T47D (cell line): ENCODE results near the gene DPPA5.

Experiments used
- DNase-seq, 2 experiments: peaks; one replicate each; pipeline versions ENCODE4 v3.0.0 to v3.0.0-alpha.2; 2011 to 2012; ENCODE audit warnings: low read depth in 1 of 2, low spot score in 1 of 2
- JUND ChIP-seq: IDR thresholded peaks from 2 replicates; pipeline ENCODE4 v1.6.1; 2012; ENCODE audit warnings: low read depth
- in situ Hi-C: cut with HindIII; loops from 2 replicates; pipeline ENCODE4 v1.10.0; 2016; ENCODE audit warnings: low sequenced_read_pairs, low pct_unique_long_range_greater_than_20kb

Gene DPPA5

DNA sequence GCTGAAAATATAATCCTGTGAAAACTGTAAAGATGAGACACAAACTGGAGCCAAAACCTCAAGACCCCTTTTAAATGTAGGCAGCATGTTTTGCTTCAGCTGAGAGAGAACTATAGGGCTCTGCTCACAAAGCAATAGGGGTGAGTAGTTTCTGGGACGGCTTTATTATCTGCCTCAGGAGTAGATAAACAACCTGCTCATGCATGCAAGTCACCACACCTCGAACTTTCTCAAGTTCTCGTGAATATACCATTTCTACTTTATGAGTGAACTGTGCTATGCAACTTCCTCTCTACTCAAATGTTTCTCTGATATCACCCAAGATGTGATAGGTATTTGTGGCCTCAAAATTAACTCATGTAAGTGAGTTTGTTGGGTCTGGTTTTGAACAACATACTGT lies 23.1 kb upstream of the DPPA5 start:
- no peak for DNase-seq
- in situ Hi-C loops = no loop called here
- TF ChIP-seq JUND = no peak

DNA sequence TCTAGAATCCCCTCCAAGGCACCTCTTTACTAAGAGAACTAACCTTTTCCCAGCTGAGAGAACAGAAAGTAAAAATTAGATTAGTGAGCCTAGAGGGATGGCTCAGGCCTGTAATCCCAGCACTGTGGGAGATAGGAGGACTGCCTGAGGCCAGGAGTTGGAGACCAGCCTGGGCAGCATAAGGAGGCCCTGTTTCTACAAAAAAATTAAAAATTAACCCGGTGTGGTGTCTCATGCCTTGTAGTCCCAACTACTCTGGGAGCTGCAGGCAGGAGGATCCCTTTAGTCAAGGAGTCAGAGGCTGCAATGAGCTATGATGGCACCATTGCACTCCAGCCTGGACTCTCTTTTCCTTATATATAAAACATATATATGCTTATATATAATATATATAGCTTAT lies 21.1 kb upstream of the DPPA5 start:
- in situ Hi-C loops = no loop called here
- no peak for DNase-seq

DNA sequence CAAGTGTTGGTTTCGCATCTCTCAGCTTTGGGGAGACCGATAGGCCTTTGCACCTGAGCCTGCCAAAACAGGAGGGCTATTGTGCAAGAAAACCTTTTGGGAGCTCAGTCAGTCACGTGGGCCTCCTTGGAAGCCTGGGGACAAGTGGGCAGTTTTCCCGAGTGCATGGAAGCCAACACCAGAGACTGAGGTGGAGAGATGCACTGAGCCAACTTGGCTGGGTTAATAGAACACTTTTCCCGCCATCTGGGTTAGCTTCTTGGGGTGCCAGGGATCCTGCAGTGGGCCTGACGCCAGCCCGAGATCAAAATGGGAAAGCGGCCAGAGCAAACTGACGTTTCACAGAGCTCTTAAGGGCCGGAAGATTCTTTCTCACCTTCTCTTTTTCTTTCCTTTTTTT lies 18.4 kb upstream of the DPPA5 start:
- TF ChIP-seq JUND = no peak
- in situ Hi-C loops = no loop called here
- DNase-seq = no peak

More for the DNA sequence above, 21.1 kb upstream of the DPPA5 start:
- no peak for TF ChIP-seq JUND

DNA sequence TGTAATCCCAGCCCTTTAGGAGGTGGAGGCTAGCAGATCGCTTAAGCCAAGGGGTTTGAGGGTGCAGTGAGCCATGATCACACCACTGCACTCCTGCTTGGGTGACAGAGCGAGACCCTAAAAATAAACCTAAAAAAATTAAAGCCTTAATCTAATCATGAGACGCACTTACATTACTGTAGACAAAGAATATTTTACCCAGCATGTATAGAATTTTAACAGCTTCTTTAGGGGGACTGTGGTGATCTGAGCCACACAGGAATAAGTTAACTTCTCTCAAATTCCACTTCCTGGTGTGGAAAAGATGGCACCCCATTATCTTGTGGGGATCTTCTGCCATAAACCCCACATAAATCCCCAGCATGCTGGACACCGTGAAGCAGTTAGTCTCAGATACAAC lies 17.9 kb upstream of the DPPA5 start:
- no peak for DNase-seq
- in situ Hi-C loops = no loop called here
- TF ChIP-seq JUND = no peak

DNA sequence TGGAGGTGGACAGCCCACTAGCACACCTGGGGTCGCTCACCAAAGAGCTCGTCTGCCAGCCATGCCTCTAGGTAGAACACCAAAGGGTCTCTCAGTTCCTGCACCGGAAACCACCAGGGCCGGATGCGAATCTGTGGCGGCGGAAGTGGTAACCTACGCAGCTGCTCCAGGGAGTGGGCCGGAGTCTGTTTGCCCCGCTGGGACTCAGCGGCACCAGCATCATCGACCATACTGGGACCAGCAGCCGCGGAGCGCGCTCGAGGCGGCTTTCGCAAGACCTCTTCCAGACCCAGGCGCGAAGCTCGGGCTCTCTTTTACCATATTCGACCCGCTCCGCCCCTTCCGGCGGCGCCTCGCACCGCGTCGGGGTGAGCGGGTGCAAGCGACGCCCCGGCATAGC lies 15.5 kb upstream of the DPPA5 start, which contains the start of gene OOEP:
Gene OOEP, minus strand, starts transcription at position 335 of the 400 bp plus-strand sequence. Its CDS starts 105 bp downstream, at position 230.
- no peak for DNase-seq
- in situ Hi-C loops = no loop called here
- TF ChIP-seq JUND = no peak

DNA sequence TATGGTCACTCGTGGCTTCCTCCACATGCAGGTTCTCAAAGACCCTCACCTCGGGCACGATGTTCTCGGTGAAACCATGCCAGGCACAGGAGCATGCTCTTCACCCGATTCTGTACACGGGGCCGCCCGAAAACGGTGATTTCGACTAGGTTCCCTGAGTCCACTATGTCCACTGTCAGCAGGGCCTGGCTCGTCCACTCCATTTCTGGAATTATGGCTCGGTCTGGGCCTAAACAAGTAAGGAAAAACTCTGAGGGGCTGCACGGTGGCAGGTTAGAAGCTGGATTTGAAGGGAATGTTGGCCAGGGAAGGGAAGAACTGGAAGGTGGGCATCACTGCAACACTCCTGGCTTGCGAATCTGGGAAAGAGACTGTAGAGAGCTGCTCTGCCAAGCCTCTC lies 15.1 kb upstream of the DPPA5 start:
- TF ChIP-seq JUND = no peak
- in situ Hi-C loops = no loop called here
- no peak for DNase-seq

DNA sequence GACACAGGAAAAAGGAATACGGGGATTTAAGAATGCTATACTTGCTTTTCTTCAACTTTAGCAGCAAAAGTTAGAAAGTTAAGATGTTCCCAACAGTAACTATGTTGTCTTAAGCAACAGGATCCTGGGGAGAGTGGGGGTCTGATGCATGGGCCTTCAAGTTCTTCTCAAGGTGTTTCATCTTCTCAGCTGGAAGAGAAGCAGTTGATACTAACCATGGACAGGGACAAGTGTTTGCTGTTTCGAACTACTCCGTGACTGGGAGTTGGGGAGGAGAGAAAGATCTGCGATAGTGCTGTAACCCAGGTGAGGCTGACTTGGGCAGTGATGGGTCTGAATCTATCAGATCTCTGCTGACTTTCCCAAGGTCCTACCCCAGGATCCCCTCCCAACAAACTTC lies 14.6 kb upstream of the DPPA5 start:
- no peak for TF ChIP-seq JUND
- no peak for DNase-seq
- in situ Hi-C loops = no loop called here

DNA sequence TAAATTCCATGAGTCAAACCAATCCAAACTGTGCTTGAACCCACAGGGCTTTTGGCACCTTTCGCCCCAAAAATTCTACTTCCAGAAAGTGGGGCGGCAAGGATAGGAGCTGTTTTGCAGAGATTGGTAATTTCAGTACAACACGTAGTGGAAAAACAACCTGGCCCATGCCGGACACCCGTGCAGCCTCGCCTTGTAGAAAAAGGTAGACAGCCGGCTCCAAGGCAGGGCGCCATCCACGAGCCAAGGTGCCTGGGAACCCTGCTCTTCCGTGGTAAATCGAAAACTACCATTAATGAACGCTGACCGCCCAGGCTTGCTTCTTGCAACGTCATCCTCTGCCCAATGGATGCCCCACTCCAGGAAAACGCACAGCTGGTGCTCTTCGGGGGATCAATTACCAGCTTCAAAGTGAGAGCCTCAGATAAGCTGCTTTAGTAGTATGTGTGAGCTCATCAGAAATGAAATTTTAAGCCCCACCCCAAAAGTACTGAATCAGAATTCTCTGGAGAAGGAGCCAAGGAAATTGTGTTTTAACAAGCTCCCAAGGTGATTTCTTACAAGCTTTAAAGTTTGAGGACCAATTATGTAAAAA lies 13.8 kb upstream of the DPPA5 start:
- TF ChIP-seq JUND = no peak
- in situ Hi-C loops = no loop called here
- no peak for DNase-seq

DNA sequence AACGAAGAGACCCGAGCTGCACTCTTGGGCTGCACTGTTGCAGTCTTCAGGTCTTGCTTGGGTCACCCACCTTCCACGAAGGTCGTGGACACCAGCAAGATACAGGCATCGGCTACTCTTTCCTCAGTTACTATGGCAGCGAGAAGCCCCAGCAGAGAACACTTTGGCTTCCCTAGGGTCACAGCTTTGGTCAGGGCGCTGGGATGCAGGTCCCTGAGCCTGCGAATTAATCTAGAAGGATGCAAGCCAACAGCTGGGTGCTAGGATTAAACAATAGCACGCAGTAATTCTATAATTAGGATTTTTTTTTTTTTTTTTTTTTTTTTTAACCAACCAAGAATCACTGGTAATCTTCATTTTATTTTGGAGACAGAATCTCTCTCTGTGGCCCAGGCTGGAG lies 10.5 kb upstream of the DPPA5 start:
- TF ChIP-seq JUND = no peak
- no peak for DNase-seq
- in situ Hi-C loops = no loop called here

DNA sequence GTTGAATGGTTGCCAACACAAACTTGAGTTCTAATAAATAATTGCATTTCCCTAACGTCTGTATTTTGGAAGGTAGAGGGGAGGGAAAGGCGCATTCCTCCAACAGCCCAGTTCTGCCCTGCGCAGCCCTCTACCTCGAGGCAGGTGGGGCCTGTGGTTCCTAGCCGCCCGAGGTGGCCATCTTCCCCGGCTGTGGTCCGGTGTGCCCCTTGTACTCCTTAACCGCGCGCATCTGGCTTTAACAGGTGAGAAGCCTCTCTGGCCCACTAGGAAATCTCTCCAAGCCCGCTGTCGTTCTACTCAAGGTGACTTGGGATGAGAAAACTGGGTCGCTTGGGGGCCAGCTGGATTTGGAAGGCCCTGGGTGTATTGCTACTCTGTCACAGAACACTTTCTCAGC lies 10.0 kb upstream of the DPPA5 start:
- no peak for DNase-seq
- no peak for TF ChIP-seq JUND
- in situ Hi-C loops = no loop called here

DNA sequence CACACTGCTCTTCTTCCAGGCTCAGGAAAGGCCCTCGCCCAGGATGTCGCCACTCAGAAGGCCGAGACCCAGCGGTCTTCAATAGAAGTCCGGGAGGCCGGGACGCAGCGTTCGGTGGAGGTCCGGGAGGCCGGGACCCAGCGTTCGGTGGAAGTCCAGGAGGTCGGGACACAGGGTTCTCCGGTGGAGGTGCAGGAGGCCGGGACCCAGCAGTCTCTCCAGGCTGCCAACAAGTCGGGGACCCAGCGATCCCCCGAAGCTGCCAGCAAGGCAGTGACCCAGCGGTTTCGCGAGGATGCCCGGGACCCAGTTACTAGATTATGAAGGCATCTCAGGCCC lies 9.4 kb upstream of the DPPA5 start:
- no peak for DNase-seq
- TF ChIP-seq JUND = no peak
- in situ Hi-C loops = no loop called here

DNA sequence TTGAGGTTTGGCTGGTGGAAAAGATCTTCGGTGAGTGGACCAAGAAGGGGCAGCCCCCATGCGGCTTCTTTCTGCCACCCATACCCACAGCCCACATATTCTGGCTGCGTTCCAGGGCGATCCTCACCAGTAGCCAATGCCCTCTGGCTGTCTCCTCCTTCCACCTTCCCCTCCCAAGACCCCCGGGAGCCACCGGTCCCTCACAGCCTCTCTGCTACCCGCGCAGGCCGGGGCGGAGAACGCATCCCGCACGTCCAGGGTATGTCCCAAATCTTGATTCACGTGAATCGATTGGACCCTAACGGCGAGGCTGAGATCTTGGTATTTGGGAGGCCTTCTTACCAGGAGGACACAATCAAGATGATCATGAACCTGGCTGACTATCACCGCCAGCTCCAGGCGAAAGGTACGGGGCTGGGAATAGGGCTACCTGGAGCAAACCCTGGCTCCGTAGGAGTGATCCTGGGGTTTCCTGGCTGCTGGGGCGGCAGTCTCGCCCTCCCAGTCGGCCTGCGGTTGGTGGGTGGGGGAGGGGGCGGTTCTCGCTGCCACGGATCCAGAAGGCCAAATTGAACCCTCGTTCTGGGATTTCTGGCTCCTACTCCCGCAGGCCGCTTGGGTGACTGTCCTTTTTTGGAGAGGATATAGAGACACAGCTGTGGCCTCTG lies 8.9 kb upstream of the DPPA5 start:
- TF ChIP-seq JUND = no peak
- in situ Hi-C loops = no loop called here
- no peak for DNase-seq

DNA sequence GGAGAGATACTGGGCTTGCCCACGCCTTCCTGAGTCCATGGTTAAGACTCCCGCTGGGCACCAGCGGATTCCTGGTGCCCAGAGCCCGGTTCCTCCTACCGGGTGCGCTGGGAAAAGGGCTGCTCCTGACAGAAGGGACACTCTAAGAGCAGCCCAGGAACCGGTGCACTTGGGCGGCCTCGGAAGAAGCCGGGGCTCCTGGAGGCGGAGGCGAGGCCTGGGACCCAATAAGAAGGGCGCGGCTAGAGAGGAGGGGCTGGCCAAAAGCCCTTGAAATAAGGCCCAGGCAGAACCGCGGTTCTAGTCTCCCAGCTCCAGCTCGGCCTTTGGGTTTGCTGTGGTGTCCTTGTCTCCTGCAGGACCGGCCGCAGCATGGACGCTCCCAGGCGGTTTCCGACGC lies 8.3 kb upstream of the DPPA5 start, which contains the start of gene KHDC3L:
Gene KHDC3L, plus strand, starts transcription at position 301 of the 400 bp plus-strand sequence. Its CDS starts 72 bp downstream, at position 373.
- TF ChIP-seq JUND = no peak
- DNase-seq = no peak
- in situ Hi-C loops = no loop called here

DNA sequence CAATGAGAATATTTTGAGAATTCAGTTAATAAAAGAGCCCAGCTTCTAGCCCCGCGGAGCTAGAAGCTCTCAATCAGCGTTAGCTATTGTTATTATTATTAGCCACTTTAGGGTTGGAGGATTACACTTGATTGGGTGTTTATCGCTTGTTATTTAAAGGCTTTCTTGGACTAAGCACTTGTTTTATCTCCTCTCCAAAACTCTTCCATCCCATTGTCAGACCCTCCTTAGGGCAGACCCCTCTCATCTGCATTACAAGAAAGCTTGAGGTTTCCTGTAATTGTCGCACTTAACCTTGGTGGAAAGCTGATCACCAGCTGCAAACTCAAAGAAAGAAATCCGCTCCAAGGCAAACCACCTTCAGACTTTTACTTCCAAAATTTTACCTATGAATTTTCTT lies 4.8 kb downstream of the DPPA5 start:
- TF ChIP-seq JUND = no peak
- no peak for DNase-seq
- in situ Hi-C loops = no loop called here
